Spinal cord (tissue), 10 donors: Measurements from ENCODE around the gene TGFB1. TPM values are rescaled to one million over a fixed set of nuclear protein-coding genes. Genes with fewer than 3 reads are reported as not detected.
"Not testable (repeated sequence)": the region's sequence is repeated elsewhere in the genome, so short reads cannot be mapped to it uniquely, and the experiment has no call there.

Source experiments
- DNase-seq, 6 donors: peaks; one replicate each; pipeline versions ENCODE4 v3.0.0 to v3.0.0-alpha.2; 2013 to 2015; ENCODE audit warnings: low spot score in 6 of 6, low read depth in 4 of 6
- H3K27ac ChIP-seq: one replicate; pipeline ENCODE4 v1.5.1; 2013; ENCODE audit warnings: low read depth, low read length, control low read depth
- H3K27me3 ChIP-seq: one replicate; pipeline ENCODE4 v1.6.1; 2013; ENCODE audit warnings: low read length; ENCODE audit not compliant: control insufficient read depth, insufficient read depth
- H3K36me3 ChIP-seq: one replicate; pipeline ENCODE4 v1.6.1; 2013; ENCODE audit warnings: low read length; ENCODE audit not compliant: control insufficient read depth, insufficient read depth
- H3K4me1 ChIP-seq: one replicate; pipeline ENCODE4 v1.6.1; 2013; ENCODE audit warnings: low read length; ENCODE audit not compliant: control insufficient read depth, insufficient read depth
- H3K4me3 ChIP-seq: one replicate; pipeline ENCODE4 v1.5.1; 2013; ENCODE audit warnings: low read depth, low read length, control low read depth
- H3K9me3 ChIP-seq: one replicate; pipeline ENCODE4 v1.6.1; 2013; ENCODE audit warnings: low read length; ENCODE audit not compliant: control insufficient read depth, insufficient read depth
- WGBS: methylation state at CpG from one replicate; pipeline ENCODE4 v1.1.5; 2013; ENCODE audit warnings: missing lambda C conversion rate; ENCODE audit not compliant: insufficient coverage; 5-methylcytosine and 5-hydroxymethylcytosine counted together
- polyA plus RNA-seq, 2 donors: library from polyadenylated mRNA; unstranded; fragments of 120-200 nt; gene quantifications; one replicate each; pipeline ENCODE4 v1.2.1, GENCODE V29; 2013; ENCODE audit not compliant: insufficient read length in 2 of 2
- total RNA-seq, 2 donors: library from RNA; depleted of rRNA in 1 of 2; stranded (reverse); fragments of 120-200 nt in 1 of 2; fragments of >200 nt in 1 of 2; gene quantifications; one replicate each; pipeline versions ENCODE4 v1.2.3 to v1.2.4, GENCODE V29; 2013 to 2014
- donor health status: healthy.

Gene TGFB1
- total and polyA plus RNA-seq, 4 donors: 6.6 to 31.5 (median 18.8) TPM

GRCh38 chr19:41299755-41300089 is 54.0 kb downstream of the TGFB1 start:
- DNase-seq: peak in 2 of 6 donors; percentile 20 to 56
- no peak overlapping the region for H3K27ac ChIP-seq
- WGBS: 24% methylated on average over 4 of the region's 4 CpGs
- H3K9me3 ChIP-seq: no peaks in the 10 kb centered on the region
- H3K27me3 ChIP-seq: no peaks in the 10 kb centered on the region
- H3K4me1 ChIP-seq: peaks cover 12% of the 10 kb centered on the region
- no peak overlapping the region for H3K4me3 ChIP-seq
- peaks cover 86% of the 10 kb centered on the region for H3K36me3 ChIP-seq

GRCh38 chr19:41299046-41299754 is 54.5 kb downstream of the TGFB1 start:
- WGBS: 87% methylated on average over 9 of the region's 10 CpGs
- Histone ChIP-seq H3K9me3 (no peaks in the 10 kb centered on the region), H3K27me3 (no peaks in the 10 kb centered on the region), H3K4me3 (no peak overlapping the region), H3K36me3 (peaks cover 86% of the 10 kb centered on the region), H3K4me1 (peaks cover 12% of the 10 kb centered on the region), H3K27ac (no peak overlapping the region)
- DNase-seq: no peak

- WGBS: 35% methylated on average over 2 of the region's 4 CpGs
- peak in 2 of 6 donors; percentile 33 to 64 for DNase-seq
- Histone ChIP-seq H3K36me3 (peaks cover 86% of the 10 kb centered on the region), H3K9me3 (no peaks in the 10 kb centered on the region), H3K4me3 (no peak overlapping the region), H3K27me3 (no peaks in the 10 kb centered on the region), H3K27ac (peak overlapping the region; percentile 43), H3K4me1 (peaks cover 12% of the 10 kb centered on the region)
Observed at GRCh38 chr19:41298348-41298964, 55.3 kb downstream of the TGFB1 start.

GRCh38 chr19:41297628-41298347 is 55.9 kb downstream of the TGFB1 start:
- 71% methylated on average over 6 of the region's 7 CpGs for WGBS
- DNase-seq: no peak
- Histone ChIP-seq H3K27ac (peak overlapping the region; percentile 43), H3K36me3 (peaks cover 83% of the 10 kb centered on the region), H3K4me1 (peaks cover 12% of the 10 kb centered on the region), H3K9me3 (no peaks in the 10 kb centered on the region), H3K27me3 (no peaks in the 10 kb centered on the region), H3K4me3 (no peak overlapping the region)

- Histone ChIP-seq H3K27ac (no peak overlapping the region), H3K4me1 (peaks cover 12% of the 10 kb centered on the region), H3K36me3 (peaks cover 83% of the 10 kb centered on the region), H3K27me3 (no peaks in the 10 kb centered on the region), H3K4me3 (no peak overlapping the region), H3K9me3 (no peaks in the 10 kb centered on the region)
- 95% methylated on average over 2 of the region's 2 CpGs for WGBS
- no peak for DNase-seq
Observed at GRCh38 chr19:41296433-41296871, 57.3 kb downstream of the TGFB1 start.

GRCh38 chr19:41295499-41295898 is 58.2 kb downstream of the TGFB1 start:
- H3K9me3 ChIP-seq: no peaks in the 10 kb centered on the region
- H3K4me3 ChIP-seq: no peak overlapping the region
- peaks cover 78% of the 10 kb centered on the region for H3K36me3 ChIP-seq
- no peak overlapping the region for H3K27ac ChIP-seq
- peaks cover 12% of the 10 kb centered on the region for H3K4me1 ChIP-seq
- no peaks in the 10 kb centered on the region for H3K27me3 ChIP-seq
- DNase-seq: no peak
- WGBS: 70% methylated on average over 6 of the region's 6 CpGs

GRCh38 chr19:41294393-41294792 is 59.3 kb downstream of the TGFB1 start:
- no peak for DNase-seq
- H3K9me3 ChIP-seq: no peaks in the 10 kb centered on the region
- WGBS: 94% methylated on average over 9 of the region's 10 CpGs
- no peak overlapping the region for H3K4me3 ChIP-seq
- H3K27me3 ChIP-seq: no peaks in the 10 kb centered on the region
- H3K27ac ChIP-seq: no peak overlapping the region
- peaks cover 77% of the 10 kb centered on the region for H3K36me3 ChIP-seq
- H3K4me1 ChIP-seq: peaks cover 9% of the 10 kb centered on the region

GRCh38 chr19:41289814-41290213 is 63.9 kb downstream of the TGFB1 start:
- H3K27me3 ChIP-seq, H3K4me1 ChIP-seq, DNase-seq, H3K9me3 ChIP-seq, H3K27ac ChIP-seq, H3K4me3 ChIP-seq: not testable (repeated sequence)
- H3K36me3 ChIP-seq: peaks cover 72% of the 10 kb centered on the region
- WGBS: 87% methylated on average over 4 of the region's 8 CpGs

GRCh38 chr19:41288673-41289530 is 64.8 kb downstream of the TGFB1 start:
- no peak overlapping the region for H3K4me3 ChIP-seq
- WGBS: 100% methylated on average over 1 of the region's 3 CpGs
- H3K9me3 ChIP-seq: no peaks in the 10 kb centered on the region
- H3K27me3 ChIP-seq: no peaks in the 10 kb centered on the region
- no peak for DNase-seq
- peaks cover 72% of the 10 kb centered on the region for H3K36me3 ChIP-seq
- no peaks in the 10 kb centered on the region for H3K4me1 ChIP-seq
- no peak overlapping the region for H3K27ac ChIP-seq
